NCI-H460 (cell line): Measurements from ENCODE around the gene VASH2. TPM values are rescaled to one million over a fixed set of nuclear protein-coding genes. Genes with fewer than 3 reads are reported as not detected.
"Not testable (repeated sequence)": the region's sequence is repeated elsewhere in the genome, so short reads cannot be mapped to it uniquely, and the experiment has no call there.

Experiments used
- DNase-seq: peaks from one replicate; pipeline ENCODE4 v3.0.0-alpha.2; 2016; ENCODE audit warnings: low read depth; ENCODE audit errors: extremely low read depth
- polyA plus RNA-seq: library from polyadenylated mRNA; depleted of rRNA; stranded (reverse); fragments of >200 nt; gene quantifications from 2 replicates; pipeline ENCODE4 v1.2.3, GENCODE V29; 2014; cell fraction: nucleus; rRNA removed
- total RNA-seq: library from RNA; depleted of rRNA; stranded (reverse); fragments of >200 nt; shearing (Covaris generic); gene quantifications from 2 replicates; pipeline ENCODE4 v1.2.3, GENCODE V29; 2014; rRNA removed

VASH2 gene
- 1.3 and 2.8 TPM in 2 replicates for total RNA-seq
- polyA plus RNA-seq, result 1.6 and 6.1 TPM in 2 replicates

- DNase-seq, result peak; percentile 80
Observed at GRCh38 chr1:212950243-212951125, at the start of gene VASH2. TSS of gene VASH2 (plus strand) at chr1:212950541. CDS start at chr1:212951543, 1,002 bp downstream.

GRCh38 chr1:212901290-212901689 lies 49.1 kb upstream of the VASH2 start:
- no peak for DNase-seq

GRCh38 chr1:212902054-212902453 lies 48.3 kb upstream of the VASH2 start:
- no peak for DNase-seq

GRCh38 chr1:212903664-212904063 lies 46.7 kb upstream of the VASH2 start:
- DNase-seq, result no peak

GRCh38 chr1:212908071-212908470 lies 42.3 kb upstream of the VASH2 start:
- DNase-seq, result not testable (repeated sequence)

GRCh38 chr1:212908971-212909370 lies 41.4 kb upstream of the VASH2 start:
- no peak for DNase-seq

GRCh38 chr1:212909652-212910063 lies 40.7 kb upstream of the VASH2 start:
- DNase-seq, result no peak

GRCh38 chr1:212910213-212910612 lies 40.1 kb upstream of the VASH2 start:
- not testable (repeated sequence) for DNase-seq

- not testable (repeated sequence) for DNase-seq
Observed at GRCh38 chr1:212913638-212914037, 36.7 kb upstream of the VASH2 start.

GRCh38 chr1:212914110-212914509 lies 36.2 kb upstream of the VASH2 start:
- not testable (repeated sequence) for DNase-seq

GRCh38 chr1:212914789-212915188 lies 35.6 kb upstream of the VASH2 start:
- DNase-seq, result no peak

- no peak for DNase-seq
Observed at GRCh38 chr1:212915245-212916091, 34.9 kb upstream of the VASH2 start.

- DNase-seq, result no peak
Observed at GRCh38 chr1:212916481-212917133, 33.7 kb upstream of the VASH2 start.

GRCh38 chr1:212917134-212917485 lies 33.2 kb upstream of the VASH2 start:
- no peak for DNase-seq

GRCh38 chr1:212917858-212918257 lies 32.5 kb upstream of the VASH2 start:
- DNase-seq, result no peak

- DNase-seq, result no peak
Observed at GRCh38 chr1:212918824-212919223, 31.5 kb upstream of the VASH2 start.

- no peak for DNase-seq
Observed at GRCh38 chr1:212920246-212920645, 30.1 kb upstream of the VASH2 start.

- no peak for DNase-seq
Observed at GRCh38 chr1:212920896-212921295, 29.4 kb upstream of the VASH2 start.

- no peak for DNase-seq
Observed at GRCh38 chr1:212922016-212922415, 28.3 kb upstream of the VASH2 start.

- DNase-seq, result no peak
Observed at GRCh38 chr1:212926372-212926771, 24.0 kb upstream of the VASH2 start.
